ENCODE results near the gene DRAXIN.

The DRAXIN gene

DNA sequence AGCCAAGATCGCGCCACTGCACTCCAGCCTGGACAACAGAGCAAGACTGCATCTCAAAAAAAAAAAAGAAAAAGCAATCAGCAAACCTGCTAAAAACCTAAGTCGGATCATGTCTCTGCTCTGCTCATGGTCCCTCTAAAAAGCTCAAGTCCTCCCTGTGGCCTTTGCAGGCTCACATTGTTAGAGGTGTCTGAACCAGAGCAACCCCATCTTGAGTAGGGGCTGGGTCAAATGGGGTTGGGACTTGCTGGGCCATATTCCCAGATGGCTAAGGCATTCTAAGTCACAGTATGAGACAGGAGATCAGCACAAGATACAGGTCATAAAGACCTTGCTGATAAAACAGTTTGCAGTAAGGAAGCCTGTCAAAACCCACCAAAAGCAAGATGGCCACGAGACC is 3.0 kb upstream of the DRAXIN start:
- no peaks in the 10 kb centered on the region for H3K36me3 ChIP-seq (replicated peaks; ENCODE audit: low read depth, low read length)
- H3K79me2 ChIP-seq (ENCODE audit: low read length) = no peaks in the 10 kb centered on the region
- no peak overlapping the region for H3K9ac ChIP-seq (ENCODE audit: low read length)
- H3K4me2 ChIP-seq (ENCODE audit: low read length) = no peak overlapping the region
- no peak overlapping the region for H3K27ac ChIP-seq (ENCODE audit: low read length)
- no peaks in the 10 kb centered on the region for H3K27me3 ChIP-seq (ENCODE audit: low read depth, low read length)
- no peak overlapping the region for H3K4me3 ChIP-seq (ENCODE audit: low read length)
- H3K9me3 ChIP-seq (ENCODE audit: insufficient read depth, low read length) = no peaks in the 10 kb centered on the region
- no peaks in the 10 kb centered on the region for H3K4me1 ChIP-seq (ENCODE audit: low read length)
- TF ChIP-seq EZH2phosphoT487 (IDR thresholded peaks at IDR 0.05; ENCODE audit: low read depth) = no peak
- TF ChIP-seq, protein P1, sequence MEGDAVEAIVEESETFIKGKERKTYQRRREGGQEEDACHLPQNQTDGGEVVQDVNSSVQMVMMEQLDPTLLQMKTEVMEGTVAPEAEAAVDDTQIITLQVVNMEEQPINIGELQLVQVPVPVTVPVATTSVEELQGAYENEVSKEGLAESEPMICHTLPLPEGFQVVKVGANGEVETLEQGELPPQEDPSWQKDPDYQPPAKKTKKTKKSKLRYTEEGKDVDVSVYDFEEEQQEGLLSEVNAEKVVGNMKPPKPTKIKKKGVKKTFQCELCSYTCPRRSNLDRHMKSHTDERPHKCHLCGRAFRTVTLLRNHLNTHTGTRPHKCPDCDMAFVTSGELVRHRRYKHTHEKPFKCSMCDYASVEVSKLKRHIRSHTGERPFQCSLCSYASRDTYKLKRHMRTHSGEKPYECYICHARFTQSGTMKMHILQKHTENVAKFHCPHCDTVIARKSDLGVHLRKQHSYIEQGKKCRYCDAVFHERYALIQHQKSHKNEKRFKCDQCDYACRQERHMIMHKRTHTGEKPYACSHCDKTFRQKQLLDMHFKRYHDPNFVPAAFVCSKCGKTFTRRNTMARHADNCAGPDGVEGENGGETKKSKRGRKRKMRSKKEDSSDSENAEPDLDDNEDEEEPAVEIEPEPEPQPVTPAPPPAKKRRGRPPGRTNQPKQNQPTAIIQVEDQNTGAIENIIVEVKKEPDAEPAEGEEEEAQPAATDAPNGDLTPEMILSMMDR (IDR thresholded peaks at IDR 0.05; ENCODE audit: low read depth, low read length) = no peak
- no peaks in the 10 kb centered on the region for H4K20me1 ChIP-seq (ENCODE audit: insufficient read depth, low read length)
- no peak overlapping the region for H2AFZ ChIP-seq (ENCODE audit: low read depth, low read length)

DNA sequence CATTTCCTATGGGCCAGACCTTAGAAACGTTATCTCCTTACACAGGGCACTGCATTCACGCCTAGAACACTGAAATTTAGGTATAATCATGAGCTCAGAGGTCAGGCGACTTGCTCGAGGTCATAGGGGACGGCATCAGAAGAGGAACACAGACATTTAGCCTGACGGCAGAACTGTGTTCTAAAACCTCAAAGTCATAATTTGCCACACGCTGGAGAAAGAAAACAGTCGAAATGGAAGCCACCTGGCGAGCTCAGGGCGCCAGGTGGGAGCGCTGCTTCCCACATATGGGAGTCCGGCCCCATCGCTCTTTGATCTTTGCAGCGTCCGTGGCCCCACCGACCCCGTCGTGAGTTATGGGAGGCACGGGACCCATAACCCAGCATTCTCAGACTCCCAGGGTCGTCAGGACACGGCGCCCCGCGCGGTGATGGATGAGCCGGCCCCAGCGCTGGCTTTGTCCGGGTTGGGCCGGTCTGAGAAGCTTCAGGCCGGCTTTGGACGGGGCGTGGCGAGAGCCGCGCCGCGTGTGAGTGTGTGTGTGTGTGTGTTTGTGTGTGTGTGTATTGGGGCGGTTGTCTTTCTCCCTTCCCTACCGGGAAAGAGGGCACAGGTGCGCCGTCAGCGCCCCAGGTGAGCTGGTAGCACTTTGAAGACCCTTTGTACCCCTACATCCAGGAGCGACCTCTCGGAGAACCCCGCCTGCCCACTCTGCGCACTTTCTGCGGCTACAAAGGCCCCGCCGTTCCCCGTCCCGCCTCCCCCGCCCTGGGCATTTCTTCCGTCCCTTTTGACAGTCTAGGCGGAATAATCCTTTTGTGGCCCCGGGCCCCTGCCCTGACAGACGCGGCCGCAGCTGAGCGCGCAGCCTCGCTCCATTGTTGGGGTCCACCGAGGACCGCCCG is 861 bp upstream of the DRAXIN start:
- no peaks in the 10 kb centered on the region for H3K9me3 ChIP-seq (ENCODE audit: insufficient read depth, low read length)
- TF ChIP-seq EZH2phosphoT487 (IDR thresholded peaks at IDR 0.05; ENCODE audit: low read depth) = no peak
- TF ChIP-seq, protein P1 (IDR thresholded peaks at IDR 0.05; ENCODE audit: low read depth, low read length) = no peak
- H4K20me1 ChIP-seq (ENCODE audit: insufficient read depth, low read length) = no peaks in the 10 kb centered on the region
- no peak overlapping the region for H2AFZ ChIP-seq (ENCODE audit: low read depth, low read length)
- no peak overlapping the region for H3K27ac ChIP-seq (ENCODE audit: low read length)
- no peak overlapping the region for H3K9ac ChIP-seq (ENCODE audit: low read length)
- no peak overlapping the region for H3K4me3 ChIP-seq (ENCODE audit: low read length)
- H3K4me1 ChIP-seq (ENCODE audit: low read length) = no peaks in the 10 kb centered on the region
- no peaks in the 10 kb centered on the region for H3K36me3 ChIP-seq (replicated peaks; ENCODE audit: low read depth, low read length)
- no peaks in the 10 kb centered on the region for H3K79me2 ChIP-seq (ENCODE audit: low read length)
- no peaks in the 10 kb centered on the region for H3K27me3 ChIP-seq (ENCODE audit: low read depth, low read length)
- H3K4me2 ChIP-seq (ENCODE audit: low read length) = no peak overlapping the region

DNA sequence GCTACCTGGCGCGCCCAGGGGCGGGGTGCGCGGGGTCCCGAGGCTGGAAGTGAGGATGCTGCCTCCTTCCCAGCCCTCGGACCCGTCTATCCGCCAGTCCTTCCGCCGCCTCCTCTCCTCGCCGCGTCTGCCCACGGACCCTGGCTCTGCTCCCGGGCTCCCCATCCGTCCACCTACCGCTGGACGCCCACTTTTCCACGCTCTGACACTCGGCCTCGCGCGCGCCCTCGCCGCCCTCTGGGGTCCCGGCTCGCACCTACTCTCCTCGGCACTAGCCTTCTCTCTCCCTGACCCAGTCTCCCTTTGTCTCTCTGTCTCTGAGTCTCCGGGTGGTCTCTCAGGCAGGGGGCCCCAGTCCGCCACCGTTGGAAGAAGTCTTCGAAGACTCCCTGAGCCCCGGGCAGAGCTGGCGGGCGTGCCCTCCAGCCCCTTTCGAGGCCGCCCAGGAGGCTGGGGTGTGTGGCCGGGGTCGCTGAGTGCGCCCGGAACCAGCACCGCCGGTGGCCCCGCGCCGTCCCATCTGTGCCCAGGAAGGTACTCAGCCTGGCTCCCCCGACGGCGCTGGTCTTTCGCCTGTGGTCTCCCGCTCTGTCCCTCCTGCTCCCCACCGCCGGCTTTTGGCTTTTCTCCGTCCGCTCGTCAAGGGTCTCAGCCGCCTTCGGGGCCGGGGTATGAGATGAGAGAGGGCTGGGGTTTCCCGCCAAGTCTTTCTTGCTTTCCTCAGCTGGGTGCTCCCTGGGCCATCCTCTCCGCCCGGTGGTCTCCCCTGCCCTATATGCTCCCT is 610 bp downstream of the DRAXIN start:
- H3K4me2 ChIP-seq (ENCODE audit: low read length) = no peak overlapping the region
- no peaks in the 10 kb centered on the region for H3K9me3 ChIP-seq (ENCODE audit: insufficient read depth, low read length)
- no peaks in the 10 kb centered on the region for H3K27me3 ChIP-seq (ENCODE audit: low read depth, low read length)
- H3K27ac ChIP-seq (ENCODE audit: low read length) = no peak overlapping the region
- H3K9ac ChIP-seq (ENCODE audit: low read length) = no peak overlapping the region
- no peak overlapping the region for H3K4me3 ChIP-seq (ENCODE audit: low read length)
- H3K36me3 ChIP-seq (replicated peaks; ENCODE audit: low read depth, low read length) = no peaks in the 10 kb centered on the region
- no peaks in the 10 kb centered on the region for H3K79me2 ChIP-seq (ENCODE audit: low read length)
- H4K20me1 ChIP-seq (ENCODE audit: insufficient read depth, low read length) = no peaks in the 10 kb centered on the region
- H3K4me1 ChIP-seq (ENCODE audit: low read length) = no peaks in the 10 kb centered on the region
- TF ChIP-seq, protein P1 (IDR thresholded peaks at IDR 0.05; ENCODE audit: low read depth, low read length) = no peak
- no peak for TF ChIP-seq EZH2phosphoT487 (IDR thresholded peaks at IDR 0.05; ENCODE audit: low read depth)
- H2AFZ ChIP-seq (ENCODE audit: low read depth, low read length) = no peak overlapping the region

DNA sequence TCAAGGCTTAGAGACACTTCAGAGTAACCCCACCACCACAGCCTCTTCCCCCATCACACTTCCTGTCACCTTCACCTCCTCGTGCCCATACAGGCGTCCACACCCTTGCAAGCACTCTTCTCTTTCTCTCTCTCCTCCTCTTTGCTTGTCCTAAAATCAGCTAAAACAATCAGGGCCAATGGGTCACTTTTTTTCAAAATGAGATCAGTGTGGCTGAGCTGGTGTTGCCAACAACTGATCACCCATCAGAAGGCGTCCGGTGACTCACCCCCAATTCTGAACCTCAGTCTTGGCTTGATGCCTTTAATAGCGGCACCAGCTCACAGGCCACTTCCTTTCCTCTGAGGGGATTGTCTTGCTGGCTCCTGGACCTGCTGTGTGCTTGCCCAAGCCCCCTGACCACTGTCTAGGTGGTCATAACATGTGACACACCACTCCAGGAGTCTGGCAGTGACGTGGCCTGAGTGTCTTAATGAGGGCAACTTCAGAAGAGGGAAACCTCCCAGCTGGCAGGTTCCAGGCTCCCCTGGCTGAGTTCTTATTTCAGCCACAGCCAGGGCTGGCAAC is 1.6 kb downstream of the DRAXIN start:
- no peaks in the 10 kb centered on the region for H3K27me3 ChIP-seq (ENCODE audit: low read depth, low read length)
- no peak overlapping the region for H3K9ac ChIP-seq (ENCODE audit: low read length)
- H3K27ac ChIP-seq (ENCODE audit: low read length) = no peak overlapping the region
- no peaks in the 10 kb centered on the region for H3K36me3 ChIP-seq (replicated peaks; ENCODE audit: low read depth, low read length)
- no peak overlapping the region for H3K4me3 ChIP-seq (ENCODE audit: low read length)
- no peak overlapping the region for H3K4me2 ChIP-seq (ENCODE audit: low read length)
- H3K4me1 ChIP-seq (ENCODE audit: low read length) = no peaks in the 10 kb centered on the region
- H3K9me3 ChIP-seq (ENCODE audit: insufficient read depth, low read length) = no peaks in the 10 kb centered on the region
- no peaks in the 10 kb centered on the region for H3K79me2 ChIP-seq (ENCODE audit: low read length)
- TF ChIP-seq, protein P1 (IDR thresholded peaks at IDR 0.05; ENCODE audit: low read depth, low read length) = no peak
- TF ChIP-seq EZH2phosphoT487 (IDR thresholded peaks at IDR 0.05; ENCODE audit: low read depth) = no peak
- H4K20me1 ChIP-seq (ENCODE audit: insufficient read depth, low read length) = no peaks in the 10 kb centered on the region
- no peak overlapping the region for H2AFZ ChIP-seq (ENCODE audit: low read depth, low read length)
